CD4-positive, CD25-positive, alpha-beta regulatory T cell (primary cell): Measurements from ENCODE around the gene DUSP2. TPM values are rescaled to one million over a fixed set of nuclear protein-coding genes. Genes with fewer than 3 reads are reported as not detected.

ENCODE experiments used
- ATAC-seq, 2 donors: fragments of 150-1000 bp; cut with Tn5 transposase; one replicate each; pipeline ENCODE4 v1.10.0; 2021; ENCODE audit warnings: low read depth in 2 of 2, moderate number of reproducible peaks in 2 of 2, moderate library complexity in 1 of 2
- DNase-seq, 3 donors: peaks; one replicate each; pipeline versions ENCODE4 v3.0.0 to v3.0.0-alpha.2; 2012 to 2022; ENCODE audit warnings: mixed read lengths in 1 of 3
- H3K27ac ChIP-seq: one replicate; pipeline ENCODE4 v1.7.0; 2013; ENCODE audit warnings: mild to moderate bottlenecking, low read length; ENCODE audit not compliant: insufficient read depth, poor library complexity, severe bottlenecking
- H3K27me3 ChIP-seq: one replicate; pipeline ENCODE4 v1.7.0; 2013; ENCODE audit warnings: low read length; ENCODE audit not compliant: control insufficient read depth, insufficient read depth
- H3K36me3 ChIP-seq: one replicate; pipeline ENCODE4 v1.7.0; 2013; ENCODE audit warnings: mild to moderate bottlenecking, low read length, moderate library complexity; ENCODE audit not compliant: control insufficient read depth, insufficient read depth
- H3K4me1 ChIP-seq: 2 replicates; pipeline ENCODE4 v1.7.0; 2013; ENCODE audit warnings: mild to moderate bottlenecking, low read length; ENCODE audit not compliant: insufficient read depth, control insufficient read depth, poor library complexity, severe bottlenecking
- H3K4me3 ChIP-seq: one replicate; pipeline ENCODE4 v1.7.0; 2013; ENCODE audit warnings: low read depth, mild to moderate bottlenecking, low read length, moderate library complexity
- H3K9me3 ChIP-seq, 2 experiments: 1 replicate in 1 of 2; 2 replicates in 1 of 2; pipeline ENCODE4 v1.7.0; 2013; ENCODE audit warnings: low read length in 2 of 2, mild to moderate bottlenecking in 1 of 2, moderate library complexity in 1 of 2; ENCODE audit not compliant: control insufficient read depth in 2 of 2
- H3K27ac Mint-ChIP-seq, 3 donors: one replicate each; pipeline ENCODE4 v1.8.0; 2020 to 2022; ENCODE audit warnings: mild to moderate bottlenecking in 3 of 3, mixed read lengths in 3 of 3, moderate library complexity in 2 of 3
- H3K27me3 Mint-ChIP-seq: one replicate; pipeline ENCODE4 v1.8.0; 2022; ENCODE audit warnings: mild to moderate bottlenecking, mixed read lengths
- H3K36me3 Mint-ChIP-seq: one replicate; pipeline ENCODE4 v1.8.0; 2020; ENCODE audit warnings: mixed read lengths
- H3K4me1 Mint-ChIP-seq, 4 donors: one replicate each; pipeline ENCODE4 v1.8.0; 2020 to 2022; ENCODE audit warnings: mixed read lengths in 4 of 4, mild to moderate bottlenecking in 1 of 4
- H3K4me3 Mint-ChIP-seq, 4 donors: one replicate each; pipeline ENCODE4 v1.8.0; 2020 to 2022; ENCODE audit warnings: mild to moderate bottlenecking in 4 of 4, mixed read lengths in 4 of 4, moderate library complexity in 3 of 4
- H3K9me3 Mint-ChIP-seq, 7 donors: one replicate each; pipeline ENCODE4 v1.8.0; 2020 to 2022; ENCODE audit warnings: mixed read lengths in 7 of 7, mild to moderate bottlenecking in 3 of 7, moderate library complexity in 2 of 7
- polyA plus RNA-seq, 4 donors: library from polyadenylated mRNA; unstranded; fragments of 300-500 nt; fragmentation: Illumina TruSeq; gene quantifications; one replicate each; pipeline ENCODE4 v1.2.3, GENCODE V29; 2021
- total RNA-seq: library from RNA; stranded (reverse); gene quantifications from one replicate; pipeline ENCODE4 v1.2.3, GENCODE V29; 2022

DUSP2 gene
- total and polyA plus RNA-seq, 5 donors from 2014 or later, result 30.8 to 566 (median 47.2) TPM

DNA sequence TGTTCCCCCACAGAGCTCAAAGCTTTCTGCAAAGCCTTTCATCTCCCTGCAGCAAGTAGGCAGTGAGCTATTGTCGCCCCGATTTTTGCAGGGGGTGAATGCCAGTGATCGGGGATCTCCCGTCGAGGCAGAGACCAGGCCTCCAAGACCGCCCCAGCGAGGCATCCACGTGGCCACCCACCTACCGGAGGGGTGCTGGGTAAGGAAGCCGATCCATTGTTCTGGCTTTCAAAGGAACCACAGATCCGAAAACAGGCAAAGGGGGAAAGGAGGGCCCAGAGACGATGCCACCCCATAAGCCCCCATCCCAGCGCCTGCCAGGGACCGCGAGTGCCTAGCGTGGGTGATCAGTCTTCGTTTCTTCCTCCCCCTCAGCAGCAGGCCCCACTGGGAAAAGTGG, 31.3 kb downstream of the DUSP2 start:
- no peaks in the 10 kb centered on the region for H3K27me3 ChIP-seq
- H3K27ac Mint-ChIP-seq, result no peak overlapping the region
- peak overlapping the region in 1 of 4 donors; percentile 61 for H3K4me3 Mint-ChIP-seq
- H3K36me3 Mint-ChIP-seq, result no peaks in the 10 kb centered on the region
- ATAC-seq (no peak), DNase-seq (no peak)
- no peak overlapping the region for H3K27ac ChIP-seq
- no peak overlapping the region for H3K4me3 ChIP-seq
- H3K4me1 Mint-ChIP-seq, result peaks cover 0 to 13% (median 5%) of the 10 kb centered on the region in 4 donors
- H3K36me3 ChIP-seq, result no peaks in the 10 kb centered on the region
- no peaks in the 10 kb centered on the region for H3K9me3 ChIP-seq
- H3K9me3 Mint-ChIP-seq, result no peaks in the 10 kb centered on the region
- peaks cover 21% of the 10 kb centered on the region for H3K27me3 Mint-ChIP-seq
- peaks cover 13% of the 10 kb centered on the region for H3K4me1 ChIP-seq

DNA sequence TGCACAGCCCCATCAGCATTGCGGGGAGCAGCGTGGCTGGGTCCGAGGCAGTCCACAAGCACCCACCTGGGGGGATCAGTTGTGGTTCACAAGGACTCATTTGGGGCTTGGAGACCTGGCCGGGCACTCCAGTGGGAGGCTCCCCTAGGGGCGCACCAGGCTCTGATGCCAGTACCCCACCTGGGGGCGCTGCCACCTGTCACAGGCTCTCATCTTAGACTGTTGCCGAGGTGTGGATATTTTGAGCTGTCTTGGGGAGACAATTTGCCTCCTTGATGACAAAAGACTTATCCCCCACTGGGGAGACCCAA, 31.9 kb downstream of the DUSP2 start:
- DNase-seq (no peak), ATAC-seq (no peak)
- peaks cover 21% of the 10 kb centered on the region for H3K27me3 Mint-ChIP-seq
- H3K9me3 Mint-ChIP-seq, result no peaks in the 10 kb centered on the region
- H3K4me1 ChIP-seq, result peaks cover 13% of the 10 kb centered on the region
- H3K36me3 ChIP-seq, result no peaks in the 10 kb centered on the region
- no peaks in the 10 kb centered on the region for H3K27me3 ChIP-seq
- H3K27ac Mint-ChIP-seq, result peak overlapping the region in 1 of 3 donors; percentile 49
- H3K4me3 ChIP-seq, result no peak overlapping the region
- H3K36me3 Mint-ChIP-seq, result no peaks in the 10 kb centered on the region
- peaks cover 0 to 13% (median 5%) of the 10 kb centered on the region in 4 donors for H3K4me1 Mint-ChIP-seq
- H3K27ac ChIP-seq, result no peak overlapping the region
- no peak overlapping the region for H3K4me3 Mint-ChIP-seq
- no peaks in the 10 kb centered on the region for H3K9me3 ChIP-seq

DNA sequence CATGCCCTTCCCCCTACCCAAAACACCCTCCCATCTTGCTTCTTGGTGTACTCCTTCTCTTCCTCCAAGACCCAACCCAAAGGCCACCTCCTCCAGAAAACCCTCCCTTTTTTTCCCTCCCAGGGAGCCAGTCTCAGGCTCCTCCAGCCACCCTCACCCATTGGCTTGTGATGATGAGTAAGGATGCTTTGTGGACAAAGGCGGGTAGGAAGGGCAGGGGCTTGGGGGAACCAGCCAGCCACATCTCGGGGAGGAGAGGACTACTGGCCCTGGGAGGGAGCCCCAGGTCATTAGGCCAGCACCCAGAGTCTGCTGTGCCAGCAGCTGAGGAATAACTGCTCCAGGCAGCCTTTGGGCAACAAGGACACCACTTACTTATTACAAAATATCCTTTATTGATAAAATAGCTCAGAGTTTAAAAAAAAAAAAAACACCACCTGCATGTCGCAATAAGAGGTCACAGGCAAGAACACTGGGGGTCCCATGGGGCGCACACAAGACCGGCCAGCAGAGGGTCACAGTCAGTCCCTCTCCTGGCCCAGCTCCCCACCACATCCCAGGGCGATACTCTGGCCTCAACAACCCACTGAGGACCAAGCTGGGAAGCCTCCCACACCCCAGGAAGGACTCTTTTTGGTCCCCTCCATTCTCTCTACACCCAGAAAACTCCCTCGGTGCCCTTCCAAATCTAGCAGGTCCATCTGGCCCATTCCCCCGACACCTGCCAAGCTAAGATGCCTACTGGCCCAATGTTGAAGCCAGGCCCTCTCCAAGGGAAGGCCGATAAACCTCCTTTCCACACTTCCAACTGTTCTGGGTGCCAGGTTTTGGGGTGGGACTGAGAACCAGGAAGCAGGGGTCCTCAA, 32.5 kb downstream of the DUSP2 start:
- no peak overlapping the region for H3K27ac ChIP-seq
- Mint-ChIP-seq H3K9me3 (no peaks in the 10 kb centered on the region), H3K27me3 (peaks cover 15% of the 10 kb centered on the region), H3K4me3 (no peak overlapping the region), H3K36me3 (no peaks in the 10 kb centered on the region), H3K4me1 (peaks cover 0 to 15% (median 3%) of the 10 kb centered on the region in 4 donors), H3K27ac (peak overlapping the region in 1 of 3 donors; percentile 49)
- H3K36me3 ChIP-seq, result no peaks in the 10 kb centered on the region
- H3K9me3 ChIP-seq, result no peaks in the 10 kb centered on the region
- peaks cover 13% of the 10 kb centered on the region for H3K4me1 ChIP-seq
- DNase-seq (no peak), ATAC-seq (no peak)
- H3K4me3 ChIP-seq, result no peak overlapping the region
- H3K27me3 ChIP-seq, result no peaks in the 10 kb centered on the region

DNA sequence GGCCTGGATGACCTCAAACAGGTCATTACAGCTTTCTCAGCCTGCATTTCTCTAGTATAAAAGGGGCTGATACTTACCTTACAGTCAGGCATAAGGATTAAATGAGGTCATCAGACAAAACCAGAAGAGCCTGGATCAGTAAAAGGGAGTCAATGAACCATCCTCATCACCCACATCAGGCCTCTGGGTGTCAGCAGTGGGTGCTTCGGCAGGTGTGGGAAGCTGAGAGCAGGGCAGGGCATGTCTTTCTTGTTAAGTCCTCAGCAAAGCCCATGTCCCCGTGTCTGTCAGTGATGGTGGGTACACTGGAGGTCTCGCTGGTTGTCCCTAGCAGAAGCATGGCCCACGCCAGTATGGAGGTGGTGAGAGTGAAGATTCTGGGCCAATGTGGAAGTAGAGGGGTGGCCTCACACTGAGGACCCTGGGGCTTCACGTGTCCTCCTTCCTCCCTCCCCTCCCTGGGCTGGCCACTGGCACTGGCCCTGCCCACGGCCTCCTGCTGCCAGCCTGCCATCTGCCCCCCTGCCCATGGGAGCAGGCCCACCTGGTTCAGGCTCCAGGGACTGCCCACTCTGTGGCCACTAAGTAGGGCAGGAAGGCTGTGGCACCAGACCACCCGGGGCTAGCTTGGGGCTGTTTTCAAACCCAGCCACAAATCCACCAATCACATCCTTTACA, 33.3 kb downstream of the DUSP2 start:
- H3K9me3 ChIP-seq, result no peaks in the 10 kb centered on the region
- ATAC-seq, result no peak
- H3K4me3 ChIP-seq, result no peak overlapping the region
- Mint-ChIP-seq H3K27me3 (peaks cover 11% of the 10 kb centered on the region), H3K4me3 (no peak overlapping the region), H3K9me3 (peaks cover 0 to 2% (median 0%) of the 10 kb centered on the region in 7 donors), H3K4me1 (peaks cover 0 to 9% (median 3%) of the 10 kb centered on the region in 4 donors), H3K27ac (no peak overlapping the region), H3K36me3 (no peaks in the 10 kb centered on the region)
- no peak overlapping the region for H3K27ac ChIP-seq
- H3K4me1 ChIP-seq, result peaks cover 5% of the 10 kb centered on the region
- no peaks in the 10 kb centered on the region for H3K36me3 ChIP-seq
- H3K27me3 ChIP-seq, result no peaks in the 10 kb centered on the region
- DNase-seq, result peak in 1 of 3 donors; percentile 19

DNA sequence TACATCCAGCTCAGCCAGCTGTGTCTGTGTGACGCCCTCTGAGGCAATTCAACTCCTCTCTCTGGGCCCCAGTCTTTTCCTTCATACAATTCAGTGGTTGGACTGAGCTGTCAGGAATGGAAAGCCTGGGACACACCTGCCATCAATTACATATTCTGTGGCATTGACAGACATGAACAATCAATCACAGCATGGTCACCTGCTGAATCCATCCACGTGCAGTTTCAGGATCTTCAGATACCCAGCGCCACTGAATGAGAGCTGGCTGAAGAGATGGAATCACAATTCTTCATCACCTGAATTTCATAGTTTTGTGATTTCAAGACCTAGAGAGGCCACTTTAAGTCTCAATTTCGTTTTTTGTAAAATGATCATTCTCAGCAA, 34.0 kb downstream of the DUSP2 start:
- Histone ChIP-seq H3K4me1 (peaks cover 4% of the 10 kb centered on the region), H3K36me3 (no peaks in the 10 kb centered on the region), H3K9me3 (no peaks in the 10 kb centered on the region), H3K27me3 (no peaks in the 10 kb centered on the region), H3K27ac (no peak overlapping the region), H3K4me3 (no peak overlapping the region)
- no peak overlapping the region for H3K4me3 Mint-ChIP-seq
- no peak for DNase-seq
- H3K4me1 Mint-ChIP-seq, result peaks cover 0 to 9% (median 3%) of the 10 kb centered on the region in 4 donors
- no peak overlapping the region for H3K27ac Mint-ChIP-seq
- no peak for ATAC-seq
- H3K36me3 Mint-ChIP-seq, result no peaks in the 10 kb centered on the region
- peaks cover 11% of the 10 kb centered on the region for H3K27me3 Mint-ChIP-seq
- peaks cover 0 to 2% (median 0%) of the 10 kb centered on the region in 7 donors for H3K9me3 Mint-ChIP-seq

DNA sequence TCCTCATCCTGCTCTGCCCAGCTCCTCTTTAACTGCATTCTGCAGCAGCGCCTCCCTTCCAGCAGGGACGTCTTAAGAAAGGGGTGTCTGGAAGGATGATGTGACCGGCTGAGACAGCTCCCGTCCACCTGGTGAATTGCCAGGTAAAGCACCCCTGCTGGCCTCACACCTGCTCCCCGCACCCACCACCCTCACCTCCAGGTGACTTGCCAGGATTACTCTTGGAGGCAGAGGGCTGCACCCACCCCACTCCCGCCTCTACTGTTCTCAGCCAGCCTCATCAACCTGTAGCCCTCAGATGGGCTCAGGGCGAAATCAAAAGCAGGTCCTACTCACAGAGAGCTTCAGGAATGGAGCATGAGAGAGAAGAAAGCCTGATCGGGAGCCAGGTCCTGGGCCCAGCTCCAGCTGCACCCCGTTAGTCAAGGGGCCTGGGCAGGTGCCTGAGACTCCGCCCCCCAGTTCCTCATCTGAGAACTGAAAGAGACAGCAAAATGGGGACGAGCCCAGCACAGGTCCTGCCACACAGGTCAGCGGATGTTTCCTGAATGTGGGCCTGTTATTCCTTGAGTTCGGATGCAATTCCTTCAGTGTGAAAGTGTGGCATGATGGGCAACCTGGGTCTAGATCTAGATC, 34.5 kb downstream of the DUSP2 start:
- H3K27ac ChIP-seq, result no peak overlapping the region
- H3K27me3 ChIP-seq, result no peaks in the 10 kb centered on the region
- H3K4me1 ChIP-seq, result no peaks in the 10 kb centered on the region
- no peak for DNase-seq
- ATAC-seq, result no peak
- Mint-ChIP-seq H3K4me1 (peaks cover 0 to 8% (median 3%) of the 10 kb centered on the region in 4 donors), H3K27ac (no peak overlapping the region), H3K4me3 (no peak overlapping the region), H3K9me3 (peaks cover 0 to 3% (median 0%) of the 10 kb centered on the region in 7 donors), H3K36me3 (no peaks in the 10 kb centered on the region), H3K27me3 (peaks cover 11% of the 10 kb centered on the region)
- H3K36me3 ChIP-seq, result no peaks in the 10 kb centered on the region
- H3K4me3 ChIP-seq, result no peak overlapping the region
- H3K9me3 ChIP-seq, result peaks cover 0 to 3% of the 10 kb centered on the region in 2 experiments

DNA sequence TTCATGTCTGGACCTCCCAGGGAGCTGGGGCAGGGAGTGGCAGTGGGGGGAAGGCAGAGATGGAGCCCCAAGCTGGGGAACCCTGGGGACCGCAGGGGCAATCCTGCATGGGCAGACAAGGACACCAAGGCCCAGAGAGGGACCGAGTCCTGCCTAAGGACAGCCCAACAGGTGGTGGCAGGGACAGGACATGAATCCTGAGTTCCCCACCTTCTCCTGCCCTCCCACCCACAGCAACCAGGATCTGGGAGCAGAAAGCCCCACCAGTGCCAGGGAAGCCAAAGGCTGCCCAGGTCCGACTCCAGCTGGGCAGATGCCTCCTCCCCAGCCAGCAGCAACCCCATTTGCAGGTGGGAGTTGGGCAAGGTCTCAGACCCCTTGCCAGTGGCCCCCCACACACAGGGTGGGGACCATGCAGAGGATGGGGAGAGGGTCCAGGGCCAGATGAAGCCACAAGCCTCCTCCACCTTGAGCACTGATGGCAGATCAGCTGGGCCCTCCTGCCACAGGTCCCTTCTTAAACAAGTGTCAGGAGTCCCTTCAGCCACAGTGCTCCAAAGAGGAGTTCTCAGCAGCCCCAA, 35.2 kb downstream of the DUSP2 start:
- no peak overlapping the region for H3K4me3 ChIP-seq
- peaks cover 0 to 6% (median 0%) of the 10 kb centered on the region in 4 donors for H3K4me1 Mint-ChIP-seq
- ATAC-seq, result no peak
- no peaks in the 10 kb centered on the region for H3K4me1 ChIP-seq
- no peaks in the 10 kb centered on the region for H3K36me3 ChIP-seq
- peak in 1 of 3 donors; percentile 1 for DNase-seq
- H3K27ac ChIP-seq, result no peak overlapping the region
- H3K27me3 ChIP-seq, result no peaks in the 10 kb centered on the region
- H3K9me3 Mint-ChIP-seq, result peaks cover 0 to 10% (median under 1%) of the 10 kb centered on the region in 7 donors
- no peak overlapping the region for H3K4me3 Mint-ChIP-seq
- peaks cover 5 to 10% of the 10 kb centered on the region in 2 experiments for H3K9me3 ChIP-seq
- peaks cover 7% of the 10 kb centered on the region for H3K27me3 Mint-ChIP-seq
- H3K36me3 Mint-ChIP-seq, result no peaks in the 10 kb centered on the region
- no peak overlapping the region for H3K27ac Mint-ChIP-seq
